Urinary bladder (tissue), 4 donors: ENCODE results near the gene NKTR. TPM values are rescaled to one million over a fixed set of nuclear protein-coding genes. Genes with fewer than 3 reads are reported as not detected.
A peak's percentile ranks its signal among the peaks of the same experiment; 100 is the strongest.

Experiments
- DNase-seq: peaks from one replicate; pipeline ENCODE4 v3.0.0-alpha.2; 2015; ENCODE audit errors: extremely low spot score
- H3K27ac ChIP-seq: one replicate; pipeline ENCODE4 v1.5.1; 2013; ENCODE audit warnings: low read depth, mild to moderate bottlenecking, moderate library complexity
- H3K36me3 ChIP-seq: one replicate; pipeline ENCODE4 v1.6.1; 2013; ENCODE audit warnings: mild to moderate bottlenecking, moderate library complexity; ENCODE audit not compliant: insufficient read depth
- H3K4me1 ChIP-seq: one replicate; pipeline ENCODE4 v1.6.1; 2013; ENCODE audit warnings: mild to moderate bottlenecking, moderate library complexity; ENCODE audit not compliant: insufficient read depth
- H3K4me3 ChIP-seq: one replicate; pipeline ENCODE4 v1.5.1; 2013; ENCODE audit warnings: low read depth, low read length
- WGBS: extraction: QIAGEN DNeasy Blood & Tissue Kit; methylation state at CpG from one replicate; pipeline ENCODE4 v1.1.7; 2013; 5-methylcytosine and 5-hydroxymethylcytosine counted together
- polyA plus RNA-seq: library from polyadenylated mRNA; stranded (reverse); fragments of 200-250 nt; gene quantifications from one replicate; pipeline ENCODE4 v1.2.3, GENCODE V29; 2013
- total RNA-seq: library from RNA; depleted of rRNA; stranded (reverse); fragments of >200 nt; gene quantifications from one replicate; pipeline ENCODE4 v1.2.3, GENCODE V29; 2014
- donor health status: healthy with polysubstance abuse.
- donor health status: healthy.

Gene NKTR
- total and polyA plus RNA-seq, 2 donors, result 19.9 to 367 TPM

GRCh38 chr3:42649006-42649405 lies 48.5 kb downstream of the NKTR start:
- Histone ChIP-seq H3K27ac (no peak overlapping the region), H3K4me1 (no peaks in the 10 kb centered on the region), H3K4me3 (no peak overlapping the region), H3K36me3 (peaks cover 3% of the 10 kb centered on the region)
- 73% methylated on average over 2 of the region's 2 CpGs for whole genome bisulfite sequencing
- no peak for DNase-seq

- Histone ChIP-seq H3K4me3 (no peak overlapping the region), H3K27ac (no peak overlapping the region), H3K4me1 (no peaks in the 10 kb centered on the region), H3K36me3 (peaks cover 3% of the 10 kb centered on the region)
- WGBS, result 84% methylated on average over 4 of the region's 4 CpGs
- DNase-seq, result no peak
Observed at GRCh38 chr3:42649783-42650182, 49.3 kb downstream of the NKTR start.

GRCh38 chr3:42651248-42652091 lies 51.0 kb downstream of the NKTR start:
- Histone ChIP-seq H3K4me1 (no peaks in the 10 kb centered on the region), H3K4me3 (no peak overlapping the region), H3K27ac (no peak overlapping the region)

GRCh38 chr3:42652251-42652610 lies 51.7 kb downstream of the NKTR start:
- 30% methylated on average over 1 of the region's 1 CpG for WGBS
- Histone ChIP-seq H3K4me3 (no peak overlapping the region), H3K4me1 (no peaks in the 10 kb centered on the region), H3K36me3 (no peaks in the 10 kb centered on the region), H3K27ac (no peak overlapping the region)
- no peak for DNase-seq

More at GRCh38 chr3:42651248-42652091, 51.0 kb downstream of the NKTR start:
- 70% methylated on average over 9 of the region's 9 CpGs for whole genome bisulfite sequencing
- H3K36me3 ChIP-seq, result peaks cover 3% of the 10 kb centered on the region
- DNase-seq, result no peak

- no peak for DNase-seq
- H3K36me3 ChIP-seq, result no peaks in the 10 kb centered on the region
- 21% methylated on average over 7 of the region's 7 CpGs for WGBS
- H3K4me1 ChIP-seq, result no peaks in the 10 kb centered on the region
- no peak overlapping the region for H3K27ac ChIP-seq
- H3K4me3 ChIP-seq, result peak overlapping the region; percentile 80
Observed at GRCh38 chr3:42652611-42653302, 52.3 kb downstream of the NKTR start.

- no peak overlapping the region for H3K27ac ChIP-seq
- no peaks in the 10 kb centered on the region for H3K36me3 ChIP-seq
- H3K4me1 ChIP-seq, result no peaks in the 10 kb centered on the region
- WGBS, result 26% methylated on average over 3 of the region's 3 CpGs
- peak overlapping the region; percentile 80 for H3K4me3 ChIP-seq
- no peak for DNase-seq
Observed at GRCh38 chr3:42653303-42653559, 52.7 kb downstream of the NKTR start.

GRCh38 chr3:42653560-42654330 lies 53.3 kb downstream of the NKTR start, which contains the start of gene ZBTB47:
ZBTB47 (plus strand) TSS chr3:42653697; CDS start chr3:42658356, 4,659 bp downstream.
- WGBS, result 4% methylated on average over 31 of the region's 31 CpGs
- peak within 1 kb of the TSS; percentile 80 for H3K4me3 ChIP-seq
- no peak for DNase-seq
- no peaks in the 10 kb centered on the region for H3K36me3 ChIP-seq
- H3K27ac ChIP-seq, result peak within 1 kb of the TSS; percentile 86
- H3K4me1 ChIP-seq, result no peaks in the 10 kb centered on the region

GRCh38 chr3:42654331-42655201 lies 54.1 kb downstream of the NKTR start:
- Histone ChIP-seq H3K27ac (peak overlapping the region; percentile 86), H3K4me3 (peak overlapping the region; percentile 80), H3K36me3 (no peaks in the 10 kb centered on the region), H3K4me1 (no peaks in the 10 kb centered on the region)
- no peak for DNase-seq
- 1% methylated on average over 93 of the region's 94 CpGs for WGBS

GRCh38 chr3:42655331-42655888 lies 54.9 kb downstream of the NKTR start:
- Histone ChIP-seq H3K36me3 (no peaks in the 10 kb centered on the region), H3K4me3 (peak overlapping the region; percentile 80), H3K27ac (peak overlapping the region; percentile 86), H3K4me1 (no peaks in the 10 kb centered on the region)
- WGBS, result 34% methylated on average over 4 of the region's 4 CpGs
- DNase-seq, result no peak

GRCh38 chr3:42655980-42656679 lies 55.6 kb downstream of the NKTR start:
- no peaks in the 10 kb centered on the region for H3K4me1 ChIP-seq
- no peak for DNase-seq
- 76% methylated on average over 6 of the region's 6 CpGs for WGBS
- H3K4me3 ChIP-seq, result no peak overlapping the region
- no peak overlapping the region for H3K27ac ChIP-seq
- no peaks in the 10 kb centered on the region for H3K36me3 ChIP-seq

- 87% methylated on average over 9 of the region's 9 CpGs for WGBS
- H3K27ac ChIP-seq, result no peak overlapping the region
- no peaks in the 10 kb centered on the region for H3K36me3 ChIP-seq
- no peak overlapping the region for H3K4me3 ChIP-seq
- H3K4me1 ChIP-seq, result no peaks in the 10 kb centered on the region
- no peak for DNase-seq
Observed at GRCh38 chr3:42656680-42657610, 56.5 kb downstream of the NKTR start.
